Endothelial cell (in vitro differentiated cells): ENCODE data around the gene PLEKHN1. TPM values are rescaled to one million over a fixed set of nuclear protein-coding genes. Genes with fewer than 3 reads are reported as not detected.
A peak's percentile ranks its signal among the peaks of the same experiment; 100 is the strongest.
"Not testable (repeated sequence)": the region's sequence is repeated elsewhere in the genome, so short reads cannot be mapped to it uniquely, and the experiment has no call there.

ENCODE experiments used
- DNase-seq: peaks from one replicate; pipeline ENCODE4 v3.0.0; 2021; ENCODE audit warnings: low spot score
- H3K27ac Mint-ChIP-seq: one replicate; pipeline ENCODE4 v1.8.0; 2021; ENCODE audit warnings: mixed read lengths, inconsistent platforms; ENCODE audit not compliant: unreplicated experiment
- H3K27me3 Mint-ChIP-seq: one replicate; pipeline ENCODE4 v1.8.0; 2021; ENCODE audit warnings: mild to moderate bottlenecking, moderate library complexity, mixed read lengths, inconsistent platforms; ENCODE audit not compliant: unreplicated experiment
- H3K36me3 Mint-ChIP-seq: one replicate; pipeline ENCODE4 v1.8.0; 2021; ENCODE audit warnings: mild to moderate bottlenecking, low read depth, mixed read lengths, inconsistent platforms; ENCODE audit not compliant: unreplicated experiment
- H3K4me1 Mint-ChIP-seq: one replicate; pipeline ENCODE4 v1.8.0; 2021; ENCODE audit warnings: mild to moderate bottlenecking, mixed read lengths, inconsistent platforms; ENCODE audit not compliant: unreplicated experiment
- H3K4me3 Mint-ChIP-seq: one replicate; pipeline ENCODE4 v1.8.0; 2021; ENCODE audit warnings: mild to moderate bottlenecking, mixed read lengths, inconsistent platforms; ENCODE audit not compliant: unreplicated experiment
- H3K9me3 Mint-ChIP-seq: one replicate; pipeline ENCODE4 v1.8.0; 2021; ENCODE audit warnings: mixed read lengths, inconsistent platforms; ENCODE audit not compliant: unreplicated experiment
- CTCF ChIP-seq: fragments of 200-600 bp; sonication (generic); IDR thresholded peaks from one replicate; pipeline ENCODE4 v1.5.0; 2021; ENCODE audit warnings: antibody characterized with exemption; ENCODE audit not compliant: unreplicated experiment
- total RNA-seq: library from RNA; stranded (reverse); fragmentation: NEBNext Ultra II Directional; extraction: Animal tissue kit (Norgen Biotek cat#: 25700); gene quantifications from one replicate; pipeline ENCODE4 v1.2.1, GENCODE V29; 2021; ENCODE audit not compliant: unreplicated experiment

The PLEKHN1 gene
- total RNA-seq, 1 donor from 2014 or later, result not detected

- H3K36me3 Mint-ChIP-seq, result peaks cover 5% of the 10 kb centered on the region
- peaks cover 22% of the 10 kb centered on the region for H3K4me1 Mint-ChIP-seq
- H3K27ac Mint-ChIP-seq, result peak overlapping the region; percentile 81
- H3K9me3 Mint-ChIP-seq, result no peaks in the 10 kb centered on the region
- DNase-seq, result no peak
- peak overlapping the region; percentile 63 for H3K4me3 Mint-ChIP-seq
- TF ChIP-seq CTCF, result no peak
- peaks cover 11% of the 10 kb centered on the region for H3K27me3 Mint-ChIP-seq
These were observed 38.1 kb downstream of the PLEKHN1 start for GRCh38 chr1:1004420-1004779.

- Mint-ChIP-seq H3K4me1 (peaks cover 22% of the 10 kb centered on the region), H3K4me3 (peak overlapping the region; percentile 63), H3K9me3 (no peaks in the 10 kb centered on the region), H3K27me3 (peaks cover 11% of the 10 kb centered on the region), H3K36me3 (peaks cover 5% of the 10 kb centered on the region), H3K27ac (peak overlapping the region; percentile 81)
- peak; percentile 32 for DNase-seq
- TF ChIP-seq CTCF, result no peak
These were observed 38.8 kb downstream of the PLEKHN1 start for GRCh38 chr1:1004780-1005697.

- Mint-ChIP-seq H3K4me3 (no peak overlapping the region), H3K36me3 (peaks cover 5% of the 10 kb centered on the region), H3K27ac (no peak overlapping the region), H3K9me3 (no peaks in the 10 kb centered on the region), H3K4me1 (peaks cover 22% of the 10 kb centered on the region), H3K27me3 (peaks cover 11% of the 10 kb centered on the region)
- TF ChIP-seq CTCF, result no peak
- DNase-seq, result no peak
These were observed 39.6 kb downstream of the PLEKHN1 start for GRCh38 chr1:1005774-1006304.

- Mint-ChIP-seq H3K27me3 (peaks cover 11% of the 10 kb centered on the region), H3K9me3 (no peaks in the 10 kb centered on the region), H3K4me3 (no peak overlapping the region), H3K27ac (no peak overlapping the region), H3K4me1 (peaks cover 22% of the 10 kb centered on the region), H3K36me3 (peaks cover 5% of the 10 kb centered on the region)
- TF ChIP-seq CTCF, result no peak
- no peak for DNase-seq
These were observed 40.2 kb downstream of the PLEKHN1 start for GRCh38 chr1:1006305-1007159.

GRCh38 chr1:1010131-1010530 is 43.8 kb downstream of the PLEKHN1 start:
- H3K27ac Mint-ChIP-seq, H3K9me3 Mint-ChIP-seq, H3K36me3 Mint-ChIP-seq, DNase-seq, H3K4me3 Mint-ChIP-seq, H3K27me3 Mint-ChIP-seq: not testable (repeated sequence)
- H3K4me1 Mint-ChIP-seq, result peaks cover 18% of the 10 kb centered on the region
